Parathyroid adenoma (tissue), 2 donors: ENCODE data around the gene HSPH1.

Experiments
- H2AFZ ChIP-seq: fragments of 300-600 bp; sonication (generic); one replicate; pipeline ENCODE4 v1.7.0; 2017; ENCODE audit warnings: antibody characterized with exemption, mild to moderate bottlenecking
- H3K27ac ChIP-seq: fragments of 300-600 bp; sonication (generic); one replicate; pipeline ENCODE4 v1.7.0; 2017
- H3K27me3 ChIP-seq: fragments of 300-600 bp; sonication (generic); one replicate; pipeline ENCODE4 v1.7.0; 2017; ENCODE audit warnings: low read length; ENCODE audit not compliant: control insufficient read depth, insufficient read depth
- H3K36me3 ChIP-seq: fragments of 300-600 bp; sonication (generic); one replicate; pipeline ENCODE4 v1.7.0; 2017; ENCODE audit warnings: low read length; ENCODE audit not compliant: control insufficient read depth, insufficient read depth
- H3K4me1 ChIP-seq: fragments of 300-600 bp; sonication (generic); one replicate; pipeline ENCODE4 v1.7.0; 2017; ENCODE audit warnings: control low read depth
- H3K4me2 ChIP-seq: fragments of 300-600 bp; sonication (generic); one replicate; pipeline ENCODE4 v1.7.0; 2017; ENCODE audit warnings: low read length
- H3K4me3 ChIP-seq: fragments of 300-600 bp; sonication (generic); one replicate; pipeline ENCODE4 v1.7.0; 2017; ENCODE audit warnings: low read depth, low read length
- H3K79me2 ChIP-seq: fragments of 300-600 bp; sonication (generic); one replicate; pipeline ENCODE4 v1.7.0; 2017; ENCODE audit warnings: control low read depth
- H3K9ac ChIP-seq: fragments of 300-600 bp; sonication (generic); one replicate; pipeline ENCODE4 v1.7.0; 2017; ENCODE audit warnings: mild to moderate bottlenecking
- H3K9me3 ChIP-seq: fragments of 300-600 bp; sonication (generic); one replicate; pipeline ENCODE4 v1.7.0; 2017; ENCODE audit warnings: low read length; ENCODE audit not compliant: control insufficient read depth
- CTCF ChIP-seq: fragments of 300-600 bp; sonication (generic); IDR thresholded peaks from one replicate; pipeline ENCODE4 v1.7.0; 2017; ENCODE audit warnings: antibody characterized with exemption, mild to moderate bottlenecking
- donor health status: primary hyperparathyroidism.

Gene HSPH1

DNA sequence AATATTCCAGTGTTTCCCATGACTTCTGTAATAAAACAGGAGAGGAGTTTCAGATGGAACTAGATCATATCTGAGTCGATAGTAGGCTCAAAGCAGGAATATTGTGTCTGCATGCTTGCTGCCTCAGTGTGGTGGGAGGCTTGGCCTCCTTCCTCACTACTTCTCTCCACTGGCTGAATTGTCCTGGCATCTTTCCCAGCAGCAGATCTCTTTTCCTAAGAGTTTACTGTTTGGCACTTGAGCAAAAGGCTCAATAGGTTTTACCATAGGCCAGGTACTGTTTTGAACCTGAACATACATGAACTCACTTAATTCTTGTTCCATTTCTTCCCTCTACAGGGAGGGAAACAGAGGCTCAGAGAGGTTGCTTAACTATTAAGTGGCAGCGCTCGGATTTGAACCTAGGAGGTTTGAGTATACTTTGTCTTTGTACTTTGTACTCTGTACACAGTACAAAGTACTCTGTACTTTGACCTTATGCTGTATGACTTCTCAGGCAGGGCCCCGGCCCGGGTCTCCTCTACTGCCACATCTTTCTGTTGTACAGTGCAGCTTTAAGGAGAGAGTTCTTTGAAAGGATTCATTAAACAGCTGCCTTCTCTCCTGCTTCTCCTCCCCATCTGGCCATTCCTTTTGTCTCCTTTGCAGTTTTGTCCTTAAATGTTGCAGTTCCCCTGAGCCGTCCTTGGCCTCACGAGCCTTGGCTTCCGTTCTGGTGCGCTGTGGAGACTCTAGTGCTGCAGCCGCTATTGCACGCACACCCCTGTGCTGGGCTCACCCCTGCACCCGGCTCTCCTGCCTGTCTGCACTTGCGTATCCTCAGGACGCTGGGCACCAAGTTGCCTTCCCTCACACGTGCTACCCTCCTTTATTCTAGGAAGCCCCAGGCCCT lies 46.2 kb upstream of the HSPH1 start:
- no peak overlapping the region for H3K4me3 ChIP-seq
- H3K79me2 ChIP-seq, result peaks cover 2% of the 10 kb centered on the region
- no peak overlapping the region for H2AFZ ChIP-seq
- no peak overlapping the region for H3K27ac ChIP-seq
- H3K36me3 ChIP-seq, result no peaks in the 10 kb centered on the region
- H3K9me3 ChIP-seq, result no peaks in the 10 kb centered on the region
- H3K9ac ChIP-seq, result no peak overlapping the region
- TF ChIP-seq CTCF, result no peak
- no peaks in the 10 kb centered on the region for H3K4me1 ChIP-seq
- H3K4me2 ChIP-seq, result no peak overlapping the region
- H3K27me3 ChIP-seq, result no peaks in the 10 kb centered on the region

- H3K36me3 ChIP-seq, result no peaks in the 10 kb centered on the region
- no peak overlapping the region for H3K27ac ChIP-seq
- peaks cover 2% of the 10 kb centered on the region for H3K79me2 ChIP-seq
- no peaks in the 10 kb centered on the region for H3K4me1 ChIP-seq
- H3K4me3 ChIP-seq, result no peak overlapping the region
- no peak overlapping the region for H3K4me2 ChIP-seq
- no peaks in the 10 kb centered on the region for H3K9me3 ChIP-seq
- TF ChIP-seq CTCF, result no peak
- H2AFZ ChIP-seq, result no peak overlapping the region
- H3K9ac ChIP-seq, result no peak overlapping the region
- H3K27me3 ChIP-seq, result no peaks in the 10 kb centered on the region
Observed at GRCh38 chr13:31204592-31204991, 42.9 kb upstream of the HSPH1 start.

GRCh38 chr13:31201341-31202031 lies 39.8 kb upstream of the HSPH1 start:
- H3K9me3 ChIP-seq, result no peaks in the 10 kb centered on the region
- no peaks in the 10 kb centered on the region for H3K27me3 ChIP-seq
- no peak overlapping the region for H3K9ac ChIP-seq
- H2AFZ ChIP-seq, result peak overlapping the region; percentile 86
- no peaks in the 10 kb centered on the region for H3K36me3 ChIP-seq
- peak overlapping the region; percentile 65 for H3K4me2 ChIP-seq
- H3K4me3 ChIP-seq, result peak overlapping the region; percentile 61
- H3K27ac ChIP-seq, result no peak overlapping the region
- no peak for TF ChIP-seq CTCF
- no peaks in the 10 kb centered on the region for H3K4me1 ChIP-seq
- H3K79me2 ChIP-seq, result peaks cover 2% of the 10 kb centered on the region

- H3K79me2 ChIP-seq, result peaks cover 2% of the 10 kb centered on the region
- peak overlapping the region; percentile 61 for H3K4me3 ChIP-seq
- peak overlapping the region; percentile 86 for H2AFZ ChIP-seq
- no peaks in the 10 kb centered on the region for H3K9me3 ChIP-seq
- TF ChIP-seq CTCF, result no peak
- no peaks in the 10 kb centered on the region for H3K36me3 ChIP-seq
- H3K9ac ChIP-seq, result no peak overlapping the region
- H3K4me2 ChIP-seq, result peak overlapping the region; percentile 65
- no peaks in the 10 kb centered on the region for H3K4me1 ChIP-seq
- H3K27ac ChIP-seq, result peak overlapping the region; percentile 77
- H3K27me3 ChIP-seq, result no peaks in the 10 kb centered on the region
Observed at GRCh38 chr13:31200637-31200971, 38.9 kb upstream of the HSPH1 start.
